ENCODE data around the gene AXIN2.

DNA sequence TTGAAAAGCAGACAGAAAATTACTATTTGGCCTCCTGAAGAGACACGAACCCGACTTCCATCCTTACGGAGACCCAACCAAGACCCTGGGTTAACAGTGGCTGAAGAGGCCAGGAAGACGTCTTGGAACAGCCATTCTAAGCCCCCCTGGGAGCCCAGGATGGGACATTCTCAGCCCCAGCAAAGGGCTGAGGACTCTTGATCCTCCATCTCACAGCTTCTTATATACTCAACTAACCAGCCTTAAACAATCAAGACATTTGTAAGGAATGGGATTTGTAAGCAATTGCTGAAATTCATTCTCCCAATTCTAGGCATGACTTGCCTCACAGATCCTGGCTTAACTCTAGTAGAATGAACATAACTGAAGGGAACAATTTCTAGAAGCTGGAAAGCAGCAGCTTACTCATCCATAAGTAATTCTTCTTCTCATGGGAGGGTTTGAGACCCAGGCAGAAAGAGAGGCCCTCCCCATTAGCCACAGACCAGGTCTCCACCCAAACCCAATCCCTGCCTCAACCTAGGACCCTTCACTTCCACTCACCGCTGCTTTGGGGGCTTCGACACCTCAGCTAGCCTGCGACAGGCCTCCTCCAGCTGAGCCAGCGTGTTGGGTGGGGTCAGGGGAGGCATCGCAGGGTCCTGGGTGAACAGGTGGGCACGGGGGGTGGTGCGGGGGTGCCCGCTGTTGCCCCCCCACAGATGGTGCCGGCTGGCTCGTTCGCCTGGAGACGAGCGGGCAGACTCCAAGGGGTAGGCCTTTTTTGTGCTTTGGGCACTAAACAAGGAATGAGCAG lies 25.5 kb downstream of the AXIN2 start:
- TF ChIP-seq POLR2A (IDR thresholded peaks at IDR 0.05; ENCODE audit: low read depth) = no peak
- TF ChIP-seq, protein P1, sequence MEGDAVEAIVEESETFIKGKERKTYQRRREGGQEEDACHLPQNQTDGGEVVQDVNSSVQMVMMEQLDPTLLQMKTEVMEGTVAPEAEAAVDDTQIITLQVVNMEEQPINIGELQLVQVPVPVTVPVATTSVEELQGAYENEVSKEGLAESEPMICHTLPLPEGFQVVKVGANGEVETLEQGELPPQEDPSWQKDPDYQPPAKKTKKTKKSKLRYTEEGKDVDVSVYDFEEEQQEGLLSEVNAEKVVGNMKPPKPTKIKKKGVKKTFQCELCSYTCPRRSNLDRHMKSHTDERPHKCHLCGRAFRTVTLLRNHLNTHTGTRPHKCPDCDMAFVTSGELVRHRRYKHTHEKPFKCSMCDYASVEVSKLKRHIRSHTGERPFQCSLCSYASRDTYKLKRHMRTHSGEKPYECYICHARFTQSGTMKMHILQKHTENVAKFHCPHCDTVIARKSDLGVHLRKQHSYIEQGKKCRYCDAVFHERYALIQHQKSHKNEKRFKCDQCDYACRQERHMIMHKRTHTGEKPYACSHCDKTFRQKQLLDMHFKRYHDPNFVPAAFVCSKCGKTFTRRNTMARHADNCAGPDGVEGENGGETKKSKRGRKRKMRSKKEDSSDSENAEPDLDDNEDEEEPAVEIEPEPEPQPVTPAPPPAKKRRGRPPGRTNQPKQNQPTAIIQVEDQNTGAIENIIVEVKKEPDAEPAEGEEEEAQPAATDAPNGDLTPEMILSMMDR (IDR thresholded peaks at IDR 0.05) = no peak
- TF ChIP-seq EP300 (IDR thresholded peaks at IDR 0.05) = no peak
- TF ChIP-seq POLR2AphosphoS5 (IDR thresholded peaks at IDR 0.05) = no peak

Measured in esophagus muscularis mucosa (tissue), 4 donors.